BJ (cell line): ENCODE measurements around the gene HECTD3. TPM values are rescaled to one million over a fixed set of nuclear protein-coding genes. Genes with fewer than 3 reads are reported as not detected.

Experiments used
- CTCF ChIA-PET: fragments of 350-600 bp; formaldehyde crosslinking; extraction: SDS; loops from one replicate; lab custom pipeline; 2021; ENCODE audit warnings: antibody characterized with exemption, inconsistent platforms; lab: Yijun Ruan, JAX
- POLR2A ChIA-PET: fragments of 300-600 bp; sonication (Branson Sonifier 250); formaldehyde crosslinking; extraction: SDS; loops from one replicate; lab custom pipeline; 2021; ENCODE audit warnings: antibody characterized with exemption; lab: Charles Lee
- DNase-seq: peaks from one replicate; pipeline ENCODE4 v3.0.0-alpha.2; 2011; ENCODE audit warnings: low read depth
- H3K27me3 ChIP-seq: 2 replicates; pipeline ENCODE4 v1.6.0; 2011; ENCODE audit warnings: low read length; ENCODE audit not compliant: control insufficient read depth, insufficient read depth
- H3K36me3 ChIP-seq: 2 replicates; pipeline ENCODE4 v1.5.1; 2011; ENCODE audit warnings: low read length; ENCODE audit not compliant: control insufficient read depth, insufficient read depth
- H3K4me3 ChIP-seq: 2 replicates; pipeline ENCODE4 v1.5.1; 2011; ENCODE audit warnings: low read depth, mild to moderate bottlenecking, control low read depth, low read length
- polyA plus RNA-seq: library from polyadenylated mRNA; depleted of rRNA; stranded (reverse); fragments of >200 nt; gene quantifications from 2 replicates; pipeline ENCODE4 v1.2.3, GENCODE V29; 2011
- TF ChIP-seq, protein P1 (sequence below): IDR thresholded peaks from 2 replicates; pipeline ENCODE4 v1.5.1; 2011; ENCODE audit warnings: low read depth, mild to moderate bottlenecking, control low read depth, inconsistent platforms, low read length, moderate library complexity; ENCODE audit not compliant: insufficient read depth

The HECTD3 gene
- polyA plus RNA-seq, 1 experiment: 36.7 TPM

- CTCF ChIA-PET: no interaction called here
- no peaks in the 10 kb centered on the region for H3K36me3 ChIP-seq
- H3K4me3 ChIP-seq: no peak overlapping the region
- DNase-seq: no peak
- TF ChIP-seq, protein P1, sequence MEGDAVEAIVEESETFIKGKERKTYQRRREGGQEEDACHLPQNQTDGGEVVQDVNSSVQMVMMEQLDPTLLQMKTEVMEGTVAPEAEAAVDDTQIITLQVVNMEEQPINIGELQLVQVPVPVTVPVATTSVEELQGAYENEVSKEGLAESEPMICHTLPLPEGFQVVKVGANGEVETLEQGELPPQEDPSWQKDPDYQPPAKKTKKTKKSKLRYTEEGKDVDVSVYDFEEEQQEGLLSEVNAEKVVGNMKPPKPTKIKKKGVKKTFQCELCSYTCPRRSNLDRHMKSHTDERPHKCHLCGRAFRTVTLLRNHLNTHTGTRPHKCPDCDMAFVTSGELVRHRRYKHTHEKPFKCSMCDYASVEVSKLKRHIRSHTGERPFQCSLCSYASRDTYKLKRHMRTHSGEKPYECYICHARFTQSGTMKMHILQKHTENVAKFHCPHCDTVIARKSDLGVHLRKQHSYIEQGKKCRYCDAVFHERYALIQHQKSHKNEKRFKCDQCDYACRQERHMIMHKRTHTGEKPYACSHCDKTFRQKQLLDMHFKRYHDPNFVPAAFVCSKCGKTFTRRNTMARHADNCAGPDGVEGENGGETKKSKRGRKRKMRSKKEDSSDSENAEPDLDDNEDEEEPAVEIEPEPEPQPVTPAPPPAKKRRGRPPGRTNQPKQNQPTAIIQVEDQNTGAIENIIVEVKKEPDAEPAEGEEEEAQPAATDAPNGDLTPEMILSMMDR: no peak
- no peaks in the 10 kb centered on the region for H3K27me3 ChIP-seq
- POLR2A ChIA-PET: no interaction called here
These were observed 35.9 kb upstream of the HECTD3 start for GRCh38 chr1:45047032-45047431.

DNA sequence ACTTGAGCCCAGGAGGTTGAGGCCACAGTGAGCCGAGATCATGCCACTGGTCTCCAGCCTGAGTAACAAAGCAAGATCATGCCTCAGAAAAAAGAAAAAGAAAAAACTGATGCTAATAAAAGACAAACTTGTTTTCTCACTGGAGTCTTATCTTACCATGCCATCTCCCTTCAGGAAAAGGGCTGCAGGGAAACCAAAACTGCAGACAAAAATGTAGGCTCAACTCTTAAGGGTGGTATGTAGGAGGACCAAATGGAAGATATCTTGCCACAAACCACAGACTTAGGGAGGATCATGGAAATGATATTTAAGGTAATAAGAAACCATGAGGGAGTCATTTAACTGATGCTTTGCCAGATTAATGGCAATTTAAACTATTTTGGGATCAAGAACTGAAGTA, 33.8 kb upstream of the HECTD3 start:
- Histone ChIP-seq H3K4me3 (no peak overlapping the region), H3K36me3 (no peaks in the 10 kb centered on the region), H3K27me3 (no peaks in the 10 kb centered on the region)
- ChIA-PET CTCF (no interaction called here), POLR2A (no interaction called here)
- TF ChIP-seq, protein P1: no peak
- no peak for DNase-seq

- Histone ChIP-seq H3K4me3 (no peak overlapping the region), H3K36me3 (no peaks in the 10 kb centered on the region), H3K27me3 (no peaks in the 10 kb centered on the region)
- TF ChIP-seq, protein P1: no peak
- ChIA-PET CTCF (interaction anchor here (1.2 kb wide), 1 partner anchor 154 kb away, joined by 3 read pairs; no protein-coding TSS in a partner anchor), POLR2A (no interaction called here)
- no peak for DNase-seq
These were observed 32.0 kb upstream of the HECTD3 start for GRCh38 chr1:45043094-45043493.

- Histone ChIP-seq H3K27me3 (no peaks in the 10 kb centered on the region), H3K36me3 (no peaks in the 10 kb centered on the region), H3K4me3 (no peak overlapping the region)
- no peak for DNase-seq
- POLR2A ChIA-PET: no interaction called here
- CTCF ChIA-PET: interaction anchor here (1.0 to 1.3 kb wide), 2 partner anchors 22 to 31 kb away, joined by 3 to 5 read pairs; no protein-coding TSS in a partner anchor
- TF ChIP-seq, protein P1: no peak
These were observed 29.2 kb upstream of the HECTD3 start for GRCh38 chr1:45040297-45040696.

- H3K27me3 ChIP-seq: no peaks in the 10 kb centered on the region
- no peak overlapping the region for H3K4me3 ChIP-seq
- no peaks in the 10 kb centered on the region for H3K36me3 ChIP-seq
- POLR2A ChIA-PET: no interaction called here
- TF ChIP-seq, protein P1: no peak
- DNase-seq: no peak
- CTCF ChIA-PET: interaction anchor here (0.6 kb wide), 1 partner anchor 108 kb away, joined by 3 read pairs; no protein-coding TSS in a partner anchor
These were observed 27.7 kb upstream of the HECTD3 start for GRCh38 chr1:45038661-45039364.
